CD14-positive monocyte (primary cell): ENCODE data around the gene EMSY. TPM values are rescaled to one million over a fixed set of nuclear protein-coding genes. Genes with fewer than 3 reads are reported as not detected.

Experiments used
- DNase-seq, 3 donors: peaks; one replicate each; pipeline ENCODE4 v3.0.0-alpha.2; 2011 to 2022
- H2AFZ ChIP-seq: 2 replicates; pipeline ENCODE4 v1.6.0; 2012; ENCODE audit warnings: mild to moderate bottlenecking, low read depth, low read length, inconsistent platforms; ENCODE audit not compliant: insufficient read depth, poor library complexity, severe bottlenecking
- H3K27ac ChIP-seq, 2 donors: 1 replicate in 1 of 2; 2 replicates in 1 of 2; pipeline ENCODE4 v1.5.1; 2012 to 2013; ENCODE audit warnings: low read length in 2 of 2, control low read depth in 1 of 2, inconsistent platforms in 1 of 2, low read depth in 1 of 2, mild to moderate bottlenecking in 1 of 2
- H3K27me3 ChIP-seq, 2 donors: one replicate each; pipeline versions ENCODE4 v1.6.0 to v1.6.1; 2011 to 2013; ENCODE audit warnings: low read length in 2 of 2; ENCODE audit not compliant: control insufficient read depth in 2 of 2, insufficient read depth in 2 of 2
- H3K36me3 ChIP-seq, 2 donors: replicated peaks in 1 of 2; 1 replicate in 1 of 2; 2 replicates in 1 of 2; pipeline versions ENCODE4 v1.5.1 to v1.6.1; 2012 to 2013; ENCODE audit warnings: low read length in 2 of 2, control low read depth in 1 of 2, inconsistent platforms in 1 of 2, mild to moderate bottlenecking in 1 of 2; ENCODE audit not compliant: insufficient read depth in 2 of 2, control insufficient read depth in 1 of 2
- H3K4me1 ChIP-seq, 2 donors: 1 replicate in 1 of 2; 2 replicates in 1 of 2; pipeline versions ENCODE4 v1.5.1 to v1.6.1; 2012 to 2013; ENCODE audit warnings: low read length in 2 of 2, control low read depth in 1 of 2, inconsistent platforms in 1 of 2, mild to moderate bottlenecking in 1 of 2, moderate library complexity in 1 of 2; ENCODE audit not compliant: insufficient read depth in 2 of 2, control insufficient read depth in 1 of 2
- H3K4me2 ChIP-seq: replicated peaks from 2 replicates; pipeline ENCODE3; 2012; ENCODE audit warnings: low read length, moderate library complexity, mild to moderate bottlenecking; ENCODE audit not compliant: poor library complexity, severe bottlenecking; ENCODE audit errors: extremely low read depth
- H3K4me3 ChIP-seq, 3 experiments: fragments of 200-600 bp in 1 of 3; sonication (generic) in 1 of 3; replicated peaks in 1 of 3; 1 replicate in 2 of 3; 2 replicates in 1 of 3; pipeline ENCODE4 v1.5.1; 2011 to 2013; ENCODE audit warnings: low read length in 3 of 3, mild to moderate bottlenecking in 3 of 3, control low read depth in 2 of 3, low read depth in 2 of 3, inconsistent platforms in 1 of 3, moderate library complexity in 1 of 3
- H3K79me2 ChIP-seq: 2 replicates; pipeline ENCODE4 v1.6.0; 2012; ENCODE audit warnings: mild to moderate bottlenecking, control low read depth, inconsistent platforms, low read length, moderate library complexity; ENCODE audit not compliant: insufficient read depth
- H3K9ac ChIP-seq: 2 replicates; pipeline ENCODE4 v1.6.0; 2017; ENCODE audit warnings: low read length, mild to moderate bottlenecking; ENCODE audit not compliant: insufficient read depth, poor library complexity, severe bottlenecking
- H3K9me3 ChIP-seq, 2 donors: replicated peaks in 1 of 2; 1 replicate in 1 of 2; 2 replicates in 1 of 2; pipeline versions ENCODE4 v1.5.1 to v1.6.1; 2012 to 2013; ENCODE audit warnings: low read length in 2 of 2, control low read depth in 1 of 2; ENCODE audit not compliant: control insufficient read depth in 1 of 2, insufficient read depth in 1 of 2
- H4K20me1 ChIP-seq: 2 replicates; pipeline ENCODE4 v1.6.0; 2012; ENCODE audit warnings: mild to moderate bottlenecking, low read length, control low read depth, moderate library complexity; ENCODE audit not compliant: insufficient read depth
- H3K27ac Mint-ChIP-seq, 7 donors: one replicate each; pipeline ENCODE4 v1.8.0; 2020; ENCODE audit warnings: mild to moderate bottlenecking in 7 of 7, mixed read lengths in 7 of 7, moderate library complexity in 6 of 7, inconsistent platforms in 2 of 7
- H3K27me3 Mint-ChIP-seq, 3 donors: one replicate each; pipeline ENCODE4 v1.8.0; 2021 to 2022; ENCODE audit warnings: low read depth in 3 of 3, mild to moderate bottlenecking in 3 of 3, mixed read lengths in 3 of 3, moderate library complexity in 3 of 3, inconsistent platforms in 1 of 3
- H3K36me3 Mint-ChIP-seq, 2 donors: one replicate each; pipeline ENCODE4 v1.8.0; 2020; ENCODE audit warnings: mixed read lengths in 2 of 2, inconsistent platforms in 1 of 2, mild to moderate bottlenecking in 1 of 2
- H3K4me1 Mint-ChIP-seq: one replicate; pipeline ENCODE4 v1.8.0; 2020; ENCODE audit warnings: mild to moderate bottlenecking, mixed read lengths
- H3K4me3 Mint-ChIP-seq, 2 donors: one replicate each; pipeline ENCODE4 v1.8.0; 2020; ENCODE audit warnings: mild to moderate bottlenecking in 2 of 2, mixed read lengths in 2 of 2, moderate library complexity in 1 of 2
- H3K9me3 Mint-ChIP-seq, 7 donors: one replicate each; pipeline ENCODE4 v1.8.0; 2020 to 2022; ENCODE audit warnings: mixed read lengths in 7 of 7, mild to moderate bottlenecking in 6 of 7, moderate library complexity in 6 of 7, inconsistent platforms in 2 of 7
- WGBS: methylation state at CpG from one replicate; pipeline ENCODE4 v1.1.5; 2013; ENCODE audit warnings: missing lambda C conversion rate; ENCODE audit not compliant: insufficient coverage; 5-methylcytosine and 5-hydroxymethylcytosine counted together
- intact Hi-C, 2 donors: fragments of 100-400 bp; cut with micrococcal nuclease; formaldehyde crosslinking; loops; one replicate each; pipeline versions ENCODE4 v1.15.0 to v1.15.1; 2023
- polyA plus RNA-seq, 3 donors: library from polyadenylated mRNA; depleted of rRNA in 1 of 3; unstranded in 2 of 3; stranded (reverse) in 1 of 3; fragments of 300-500 nt in 2 of 3; fragments of >200 nt in 1 of 3; fragmentation: Illumina TruSeq in 2 of 3; gene quantifications; 1 replicate in 2 of 3; 2 replicates in 1 of 3; pipeline ENCODE4 v1.2.3, GENCODE V29; 2012 to 2021
- TF ChIP-seq, protein P1 (sequence below): fragments of 200-600 bp; IDR thresholded peaks from one replicate; pipeline ENCODE4 v1.8.0; 2022; ENCODE audit warnings: antibody characterized with exemption, mild to moderate bottlenecking

Gene EMSY
- polyA plus RNA-seq, 3 donors: 9.2 to 31.3 (median 9.4) TPM

GRCh38 chr11:76560219-76560618, 115.4 kb downstream of the EMSY start:
- H3K27ac Mint-ChIP-seq: no peak overlapping the region
- no peak overlapping the region for H3K27ac ChIP-seq

DNA sequence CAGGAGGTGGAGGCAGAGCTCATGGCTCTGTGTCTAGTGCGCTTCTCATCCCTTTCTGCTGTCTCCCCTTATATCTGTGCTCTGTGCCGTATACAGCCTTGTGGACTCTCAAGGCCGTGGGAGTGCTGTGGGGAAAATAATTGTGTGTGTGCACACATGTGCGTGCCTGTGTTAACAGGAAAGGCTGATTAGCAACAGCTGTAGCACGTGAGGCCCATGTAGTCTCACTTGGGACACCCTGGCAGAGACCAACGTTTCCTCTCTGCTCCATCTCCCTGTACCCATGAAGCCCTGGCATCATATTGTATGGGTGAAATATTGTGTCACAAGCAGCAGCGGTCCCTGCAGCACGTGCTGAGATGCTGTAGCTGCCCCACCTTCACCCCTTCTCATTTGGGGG, 116.4 kb downstream of the EMSY start:
- no peak overlapping the region for H3K9ac ChIP-seq
- no peak overlapping the region for H3K4me3 ChIP-seq
- H3K79me2 ChIP-seq: no peaks in the 10 kb centered on the region
- Mint-ChIP-seq H3K4me1 (no peaks in the 10 kb centered on the region), H3K4me3 (no peak overlapping the region), H3K36me3 (no peaks in the 10 kb centered on the region), H3K27me3 (peaks cover 0 to 1% (median 1%) of the 10 kb centered on the region in 3 donors), H3K27ac (peak overlapping the region in 1 of 7 donors; percentile 58), H3K9me3 (peaks cover 0 to 5% (median 3%) of the 10 kb centered on the region in 7 donors)
- H3K9me3 ChIP-seq: no peaks in the 10 kb centered on the region
- no peaks in the 10 kb centered on the region for H4K20me1 ChIP-seq
- H3K27me3 ChIP-seq: no peaks in the 10 kb centered on the region
- WGBS: 30% methylated on average over 2 of the region's 8 CpGs
- no peak overlapping the region for H3K27ac ChIP-seq
- no peaks in the 10 kb centered on the region for H3K36me3 ChIP-seq
- TF ChIP-seq, protein P1, sequence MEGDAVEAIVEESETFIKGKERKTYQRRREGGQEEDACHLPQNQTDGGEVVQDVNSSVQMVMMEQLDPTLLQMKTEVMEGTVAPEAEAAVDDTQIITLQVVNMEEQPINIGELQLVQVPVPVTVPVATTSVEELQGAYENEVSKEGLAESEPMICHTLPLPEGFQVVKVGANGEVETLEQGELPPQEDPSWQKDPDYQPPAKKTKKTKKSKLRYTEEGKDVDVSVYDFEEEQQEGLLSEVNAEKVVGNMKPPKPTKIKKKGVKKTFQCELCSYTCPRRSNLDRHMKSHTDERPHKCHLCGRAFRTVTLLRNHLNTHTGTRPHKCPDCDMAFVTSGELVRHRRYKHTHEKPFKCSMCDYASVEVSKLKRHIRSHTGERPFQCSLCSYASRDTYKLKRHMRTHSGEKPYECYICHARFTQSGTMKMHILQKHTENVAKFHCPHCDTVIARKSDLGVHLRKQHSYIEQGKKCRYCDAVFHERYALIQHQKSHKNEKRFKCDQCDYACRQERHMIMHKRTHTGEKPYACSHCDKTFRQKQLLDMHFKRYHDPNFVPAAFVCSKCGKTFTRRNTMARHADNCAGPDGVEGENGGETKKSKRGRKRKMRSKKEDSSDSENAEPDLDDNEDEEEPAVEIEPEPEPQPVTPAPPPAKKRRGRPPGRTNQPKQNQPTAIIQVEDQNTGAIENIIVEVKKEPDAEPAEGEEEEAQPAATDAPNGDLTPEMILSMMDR: no peak
- no peak overlapping the region for H3K4me2 ChIP-seq
- no peak for DNase-seq
- intact Hi-C loops: no loop called here
- H3K4me1 ChIP-seq: no peaks in the 10 kb centered on the region
- H2AFZ ChIP-seq: no peak overlapping the region

More at GRCh38 chr11:76560219-76560618, 115.4 kb downstream of the EMSY start:
- no peak overlapping the region for H2AFZ ChIP-seq
- peaks cover 0 to 1% (median 1%) of the 10 kb centered on the region in 3 donors for H3K27me3 Mint-ChIP-seq
- H3K9me3 ChIP-seq: no peaks in the 10 kb centered on the region
- no peaks in the 10 kb centered on the region for H3K4me1 ChIP-seq
- H3K9ac ChIP-seq: no peak overlapping the region
- peaks cover 0 to 4% (median 3%) of the 10 kb centered on the region in 7 donors for H3K9me3 Mint-ChIP-seq
- no peak for DNase-seq
- no peak overlapping the region for H3K4me3 Mint-ChIP-seq
- intact Hi-C loops: no loop called here
- H3K4me3 ChIP-seq: no peak overlapping the region
- no peaks in the 10 kb centered on the region for H4K20me1 ChIP-seq
- H3K4me2 ChIP-seq: no peak overlapping the region
- no peaks in the 10 kb centered on the region for H3K4me1 Mint-ChIP-seq
- 92% methylated on average over 2 of the region's 5 CpGs for WGBS
- no peaks in the 10 kb centered on the region for H3K27me3 ChIP-seq
- no peaks in the 10 kb centered on the region for H3K79me2 ChIP-seq
- TF ChIP-seq, protein P1: no peak
- H3K36me3 ChIP-seq: no peaks in the 10 kb centered on the region
- H3K36me3 Mint-ChIP-seq: no peaks in the 10 kb centered on the region
